SKM-1 (cell line): Measurements from ENCODE around the gene RGS11.

ENCODE experiments used
- DNase-seq: peaks from one replicate; lab custom pipeline; 2025; ENCODE audit not compliant: unreplicated experiment; lab: John Stamatoyannopoulos, UW

RGS11 gene

DNA sequence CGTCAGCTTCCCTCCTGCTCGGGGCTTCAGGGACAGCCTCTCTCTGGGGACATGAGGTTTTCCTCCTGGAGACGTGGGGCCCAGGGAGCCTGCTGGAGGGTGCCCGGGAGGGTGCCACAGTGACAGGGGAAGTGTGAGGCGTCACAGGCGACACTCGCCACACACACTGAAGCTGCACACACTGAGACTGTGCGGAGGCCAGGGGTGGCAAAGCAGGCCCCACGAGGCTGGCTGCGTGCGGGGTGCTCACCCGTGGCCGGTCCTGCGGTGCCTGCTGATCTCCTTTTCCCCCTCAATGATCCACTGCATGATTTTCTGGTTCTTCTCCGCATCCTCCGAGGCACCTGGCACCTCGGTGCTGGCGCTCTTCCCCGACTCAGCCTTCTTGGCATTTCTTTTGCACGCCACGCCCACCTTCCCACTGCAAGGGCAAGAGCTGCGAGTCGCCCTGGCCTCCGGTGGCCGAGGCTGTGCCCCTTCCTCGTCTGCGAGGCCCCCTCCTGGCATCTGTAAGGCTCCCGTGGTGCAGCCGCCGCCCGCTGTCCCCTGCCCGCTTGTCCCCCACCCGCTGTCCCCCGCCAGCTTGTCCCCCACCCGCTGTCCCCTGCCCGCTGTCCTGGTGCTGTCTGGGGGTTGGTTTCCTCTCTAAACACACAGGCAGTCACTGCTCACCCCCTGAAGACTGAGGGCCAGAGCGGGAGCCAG lies 21.2 kb upstream of the RGS11 start:
- no peak for DNase-seq

DNA sequence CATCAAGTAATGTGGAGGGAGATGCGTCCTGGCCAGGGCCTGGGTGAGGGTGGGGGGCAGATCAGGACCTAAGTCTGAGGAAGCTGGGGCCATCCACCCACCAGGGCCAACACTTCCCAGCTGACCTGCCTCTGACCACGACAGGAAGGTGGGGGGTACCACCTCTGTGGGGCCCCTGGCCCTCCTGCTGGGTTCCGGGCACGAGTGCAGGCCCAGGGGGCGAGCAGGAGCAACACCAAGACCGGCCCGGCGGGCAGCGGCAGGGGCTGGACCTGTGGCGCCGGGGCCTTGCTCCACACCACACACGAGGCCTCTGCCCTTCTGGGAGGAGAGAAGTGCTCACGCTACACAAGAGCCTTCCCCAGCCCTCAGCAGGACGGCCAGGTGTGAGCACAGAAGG lies 20.5 kb upstream of the RGS11 start:
- no peak for DNase-seq

DNA sequence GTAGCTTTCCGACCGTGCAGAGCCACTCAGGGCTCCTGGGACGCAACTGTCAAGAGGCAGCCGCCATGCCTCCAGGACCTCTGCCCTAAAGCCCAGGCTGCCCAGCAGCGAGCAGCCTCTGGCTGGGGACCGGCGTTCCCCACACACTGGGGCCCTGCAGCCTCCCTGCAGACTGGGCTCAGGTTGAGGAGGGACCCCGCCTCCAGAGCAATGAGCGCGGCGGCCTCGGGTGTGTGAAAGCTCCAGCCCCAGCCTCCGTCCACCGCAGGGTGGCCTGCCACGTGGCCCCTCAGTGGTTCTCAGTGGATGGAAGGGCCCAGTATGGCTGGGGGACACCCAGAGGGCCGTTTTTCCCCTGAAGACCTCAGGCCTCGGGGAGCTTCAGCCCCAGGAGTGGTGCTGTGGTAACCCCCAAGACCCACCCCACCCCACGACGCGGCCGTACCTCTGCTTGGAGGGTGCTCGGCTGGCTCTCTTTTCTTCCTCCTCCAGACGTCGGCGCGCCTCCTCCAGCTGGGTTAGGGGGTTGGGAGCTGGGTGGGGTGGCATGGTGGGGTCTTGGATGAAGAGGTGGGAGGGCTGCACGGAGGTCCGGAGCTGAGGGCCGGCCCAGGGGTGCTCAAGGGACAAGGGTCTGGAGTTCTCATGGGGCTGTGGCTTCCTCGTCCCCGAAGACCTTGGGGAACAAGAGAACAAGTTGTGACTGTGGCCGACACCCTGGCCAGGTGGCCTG lies 17.5 kb upstream of the RGS11 start:
- DNase-seq: no peak

- no peak for DNase-seq
Observed at GRCh38 chr16:291539-291938, 15.8 kb upstream of the RGS11 start.

DNA sequence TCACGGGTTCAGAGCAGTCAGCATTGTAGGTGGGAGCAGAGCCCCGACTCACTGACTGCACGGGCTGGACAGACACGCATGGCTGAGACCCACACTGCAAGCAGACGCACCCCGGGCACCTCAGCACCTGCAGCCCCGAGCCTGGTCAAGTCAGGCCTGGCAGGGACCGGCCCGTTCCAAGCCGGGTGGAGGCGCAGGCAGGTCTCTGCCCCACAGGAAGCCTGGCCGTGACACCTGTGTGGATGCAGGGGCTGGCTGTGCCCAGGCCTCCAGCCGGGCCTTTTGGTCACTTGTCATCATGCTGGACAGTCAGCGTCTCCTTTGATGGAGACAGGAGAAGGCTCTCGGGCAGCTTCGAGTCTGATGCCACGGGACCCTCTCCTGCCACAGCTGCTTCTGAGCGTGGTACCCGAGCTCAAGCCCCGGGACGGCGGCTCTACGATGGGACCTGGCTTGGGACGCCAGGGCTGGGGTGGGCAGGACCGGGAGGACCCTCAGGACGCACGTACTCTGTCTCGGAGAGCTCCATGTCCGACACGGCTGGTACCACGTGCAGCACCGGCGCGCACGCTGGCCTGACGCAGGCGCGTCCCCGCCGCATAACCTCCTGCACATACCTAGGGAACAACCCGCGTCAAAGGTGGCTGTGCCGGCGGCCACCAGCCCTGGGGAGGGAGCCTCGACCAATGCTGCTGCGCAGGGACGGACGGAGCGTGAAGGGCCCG lies 15.1 kb upstream of the RGS11 start:
- no peak for DNase-seq

DNA sequence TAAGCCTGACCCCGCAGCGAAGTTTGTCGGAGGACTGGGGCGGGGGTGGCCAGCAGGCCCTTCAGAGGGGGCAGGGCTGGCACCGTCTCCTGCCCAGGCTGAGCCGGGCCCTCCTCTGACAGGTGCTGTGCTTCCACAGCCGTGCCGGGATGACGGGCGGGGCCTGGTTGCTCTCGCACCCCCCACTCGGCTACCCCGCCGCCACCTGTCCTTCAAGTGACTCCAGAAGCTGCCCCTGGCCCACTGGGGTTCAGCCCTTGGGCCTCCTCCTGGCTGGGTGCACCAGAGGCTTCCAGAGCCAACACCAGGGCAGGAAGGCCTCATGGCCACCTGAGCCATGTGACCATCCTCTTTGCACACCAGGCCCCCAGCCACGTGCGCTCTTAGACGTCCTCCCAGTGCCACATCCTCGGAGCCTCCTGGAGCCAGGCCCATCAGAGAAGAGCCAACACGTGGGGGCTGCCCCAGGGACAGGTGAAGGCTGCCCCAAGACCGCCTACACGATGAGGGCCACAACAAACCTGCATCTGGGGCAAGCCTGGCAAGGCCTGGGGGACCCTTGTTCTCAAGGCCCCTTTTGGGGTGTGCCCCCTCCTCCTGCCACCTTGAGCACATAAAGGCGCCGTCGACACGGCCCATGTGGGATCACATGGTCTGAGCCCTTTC lies 14.4 kb upstream of the RGS11 start:
- no peak for DNase-seq

DNA sequence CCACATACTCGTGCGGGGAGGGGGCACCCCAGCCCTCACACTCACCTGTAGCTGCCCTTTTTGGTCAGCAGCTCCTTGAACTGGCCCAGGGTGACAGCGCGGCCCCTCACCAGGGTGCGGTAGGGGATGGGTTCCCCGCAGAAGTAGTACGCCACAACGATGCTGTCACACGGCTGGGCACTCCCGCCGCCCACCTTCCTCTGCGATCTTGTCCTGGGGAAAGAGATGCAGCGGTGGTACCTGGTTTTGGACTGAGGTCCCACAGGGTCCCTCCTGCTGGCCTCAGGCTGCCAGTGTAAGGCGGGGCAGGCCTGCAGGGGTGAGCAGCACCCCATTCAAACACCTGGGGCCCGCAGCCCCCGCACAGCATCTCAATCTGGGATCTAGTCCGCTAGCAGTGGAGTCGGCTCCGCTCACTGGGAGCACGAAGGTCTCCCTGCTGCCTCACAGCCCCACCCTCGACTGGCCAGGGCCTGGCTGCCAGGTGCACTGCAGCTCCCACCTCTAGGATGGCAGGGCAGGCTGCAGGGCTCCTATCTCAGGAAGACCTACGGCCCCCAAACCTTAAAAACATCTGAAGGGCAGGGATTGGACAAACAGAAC lies 13.8 kb upstream of the RGS11 start:
- no peak for DNase-seq

- DNase-seq: no peak
Observed at GRCh38 chr16:287981-288920, 12.5 kb upstream of the RGS11 start.

DNA sequence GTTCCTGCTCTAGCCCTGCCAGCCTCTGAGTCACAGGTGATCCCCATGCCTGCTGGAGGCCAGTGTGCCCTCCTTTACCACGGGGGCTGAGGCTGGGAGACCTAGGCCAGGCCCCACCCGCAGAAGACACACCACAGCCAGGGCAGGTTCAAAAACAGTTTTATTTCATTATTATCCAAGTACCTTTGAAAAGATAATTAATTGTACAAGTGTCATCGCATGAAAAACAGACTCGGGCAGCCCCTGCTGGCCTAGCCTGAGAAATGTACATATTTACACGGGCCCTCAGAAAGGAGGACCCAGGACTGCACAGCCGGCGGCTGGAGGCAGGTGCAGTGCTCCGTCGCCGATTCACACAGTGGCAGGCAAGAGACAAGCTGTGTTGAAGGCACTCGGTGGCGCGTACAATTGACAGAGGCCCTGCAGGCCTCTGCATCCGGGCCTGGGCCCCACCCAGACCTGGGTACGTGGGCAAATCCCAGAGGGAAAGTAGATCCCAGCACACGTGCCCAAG lies 11.6 kb upstream of the RGS11 start:
- DNase-seq: no peak

GRCh38 chr16:286491-287297 lies 10.9 kb upstream of the RGS11 start:
- DNase-seq: no peak

GRCh38 chr16:285146-286055 lies 9.7 kb upstream of the RGS11 start:
- DNase-seq: no peak

- DNase-seq: no peak
Observed at GRCh38 chr16:284204-285120, 8.7 kb upstream of the RGS11 start.

GRCh38 chr16:283033-283805 lies 7.5 kb upstream of the RGS11 start, which contains the start of gene PDIA2:
Gene PDIA2, plus strand, starts transcription at chr16:283164. Its CDS starts 6 bp downstream, at chr16:283170.
- DNase-seq: no peak

DNA sequence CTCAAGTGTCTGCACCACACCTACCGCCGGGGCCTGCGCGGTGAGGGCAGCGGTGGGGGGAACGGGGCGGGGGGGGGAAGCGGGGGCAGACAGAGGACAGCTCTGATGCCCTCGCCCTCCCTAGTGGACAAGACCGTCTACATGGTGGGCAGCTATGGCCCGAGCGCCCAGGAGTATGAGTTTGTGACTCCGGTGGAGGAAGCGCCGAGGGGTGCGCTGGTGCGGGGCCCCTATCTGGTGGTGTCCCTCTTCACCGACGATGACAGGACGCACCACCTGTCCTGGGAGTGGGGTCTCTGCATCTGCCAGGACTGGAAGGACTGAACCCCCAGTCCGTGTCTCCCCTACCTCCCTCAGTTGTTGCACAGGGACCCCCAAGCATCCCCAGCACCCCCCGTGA lies 6.7 kb upstream of the RGS11 start:
- no peak for DNase-seq

DNA sequence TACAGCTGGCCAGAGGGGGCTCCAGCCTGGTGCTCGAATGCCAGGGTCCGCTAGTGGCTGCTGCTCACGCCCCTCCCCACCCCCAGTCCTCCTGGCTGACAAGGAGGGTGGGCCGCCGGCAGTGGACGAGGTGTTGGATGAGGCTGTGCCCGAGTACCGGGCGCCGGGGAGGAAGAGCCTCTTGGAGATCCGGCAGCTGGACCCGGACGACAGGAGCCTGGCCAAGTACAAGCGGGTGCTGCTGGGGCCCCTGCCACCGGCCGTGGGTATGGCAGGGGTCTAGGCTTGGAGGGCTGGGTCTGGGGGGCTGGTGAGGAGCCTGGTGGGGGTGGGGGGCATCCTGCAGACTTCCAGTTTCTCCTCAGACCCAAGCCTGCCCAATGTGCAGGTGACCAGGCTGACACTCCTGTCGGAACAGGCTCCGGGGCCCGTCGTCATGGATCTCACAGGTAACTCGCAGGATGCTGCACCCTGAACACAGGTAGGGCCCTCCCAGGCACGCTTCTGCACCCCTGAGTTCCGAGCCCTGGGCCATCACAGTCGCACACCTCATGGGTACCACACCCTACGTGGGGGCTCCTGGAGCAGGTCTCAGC lies 6.0 kb upstream of the RGS11 start:
- DNase-seq: no peak
